Right renal cortex interstitium (tissue), 3 donors: Measurements from ENCODE around the gene DOK1. TPM values are rescaled to one million over a fixed set of nuclear protein-coding genes. Genes with fewer than 3 reads are reported as not detected.
"Not testable (repeated sequence)": the region's sequence is repeated elsewhere in the genome, so short reads cannot be mapped to it uniquely, and the experiment has no call there.

Experiments
- DNase-seq, 3 donors: peaks; one replicate each; pipeline ENCODE4 v3.0.0-alpha.2; 2013; ENCODE audit warnings: low read depth in 3 of 3, low spot score in 2 of 3
- polyA plus RNA-seq, 3 donors: library from polyadenylated mRNA; unstranded; fragments of 120-200 nt; gene quantifications; one replicate each; pipeline ENCODE4 v1.2.1, GENCODE V29; 2013; ENCODE audit not compliant: insufficient read length in 3 of 3

DOK1 gene
- polyA plus RNA-seq, 3 donors = 8.0 to 9.8 (median 8.6) TPM

GRCh38 chr2:74544634-74545033, 9.9 kb upstream of the DOK1 start:
- no peak for DNase-seq

- DNase-seq = no peak
Observed at GRCh38 chr2:74546004-74546403, 8.5 kb upstream of the DOK1 start.

DNA sequence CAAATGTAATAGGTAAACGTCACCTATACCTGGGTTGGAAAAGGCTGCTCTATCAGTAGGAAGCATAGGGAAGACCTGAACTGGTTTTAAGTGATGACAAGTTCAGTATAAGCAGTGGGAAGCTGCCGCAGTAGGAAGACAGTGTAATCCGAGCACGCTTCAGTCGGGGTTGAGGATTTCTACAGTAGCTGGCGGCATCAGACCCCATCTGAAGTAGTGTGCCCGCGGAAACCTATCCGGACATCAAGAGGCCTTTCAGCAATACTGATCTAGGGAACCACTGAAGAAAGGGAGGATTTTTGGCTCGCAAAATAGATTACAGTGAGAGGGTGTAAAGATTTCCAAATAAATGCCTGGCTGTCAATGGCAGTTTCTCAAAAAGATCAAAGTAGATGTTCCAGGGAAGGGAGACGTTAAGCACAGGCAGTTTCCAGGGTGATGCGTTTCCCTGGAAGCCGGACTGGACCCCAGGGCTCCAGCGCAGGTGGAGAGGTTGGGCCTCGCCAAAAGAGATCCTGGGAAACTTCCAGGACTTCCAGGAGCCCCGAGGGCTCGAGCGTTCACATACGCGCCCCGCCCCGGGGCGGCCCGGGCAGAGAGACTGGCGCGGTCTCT, 6.1 kb upstream of the DOK1 start:
- DNase-seq = no peak

DNA sequence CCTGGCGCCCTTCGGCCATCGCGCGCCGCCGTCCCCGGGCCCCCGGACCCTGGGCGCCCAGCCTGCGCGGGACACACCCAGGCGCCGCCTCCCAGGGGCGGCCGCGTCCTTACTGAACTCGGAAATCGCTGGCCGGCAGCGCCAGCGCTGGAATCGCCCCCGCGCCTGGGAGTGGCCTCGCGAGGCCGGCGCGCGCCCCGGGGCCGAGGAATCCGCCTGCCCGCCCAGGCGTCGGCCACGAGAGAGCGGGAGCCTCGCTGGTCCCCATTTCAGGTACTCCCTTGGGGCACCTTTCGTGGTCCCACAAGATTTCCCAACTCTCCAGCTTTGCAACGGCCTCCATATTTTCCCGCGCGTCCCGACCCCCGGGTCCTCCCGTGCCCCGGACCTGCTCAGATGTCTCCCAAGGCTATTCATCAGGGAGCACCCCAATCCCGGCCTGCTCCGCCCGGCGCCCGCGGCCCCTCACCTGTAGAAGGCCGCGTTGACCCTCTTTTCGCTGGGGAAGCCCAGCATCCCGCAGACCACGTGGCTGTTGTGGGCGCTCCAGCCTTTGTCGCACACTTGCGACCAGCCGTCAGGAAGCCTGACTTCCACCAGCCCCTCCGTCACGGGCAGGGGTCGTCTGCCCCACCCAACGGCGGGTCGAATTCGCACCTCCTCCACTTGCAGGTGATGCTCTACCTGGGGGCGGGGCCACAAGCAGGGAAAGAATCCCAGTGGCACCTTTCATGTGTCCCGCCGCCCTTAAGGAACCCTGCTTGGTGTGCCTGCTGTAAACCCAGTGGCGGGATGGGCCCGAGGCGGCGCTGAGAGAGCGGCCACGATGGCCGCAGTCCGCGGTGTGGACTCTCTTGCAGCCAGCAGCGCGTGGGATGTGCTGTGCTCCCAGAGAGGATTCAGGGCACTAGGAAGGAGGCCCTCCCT, 5.4 kb upstream of the DOK1 start:
- no peak for DNase-seq

GRCh38 chr2:74550231-74550630, 4.3 kb upstream of the DOK1 start:
- DNase-seq = no peak

DNA sequence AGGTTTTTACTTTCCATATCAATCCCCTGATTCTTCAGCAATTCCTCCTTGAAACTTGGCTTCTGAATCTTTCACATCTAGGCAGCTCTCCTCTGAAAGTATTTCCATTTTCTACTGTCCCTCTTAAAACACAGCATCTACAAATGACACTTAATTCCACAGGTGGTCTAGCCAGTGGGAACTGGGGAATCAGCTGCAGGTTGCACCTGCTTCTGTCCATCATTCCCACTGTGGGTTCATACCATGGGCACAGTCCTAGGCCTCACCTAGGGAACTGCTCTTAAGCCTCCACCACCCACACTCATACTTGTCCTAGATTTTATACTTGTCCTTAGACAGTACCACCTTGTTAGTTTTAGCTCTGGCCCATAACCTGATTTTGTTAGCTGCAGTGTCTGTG, 3.0 kb upstream of the DOK1 start:
- no peak for DNase-seq

GRCh38 chr2:74551942-74552913, 2.3 kb upstream of the DOK1 start:
- DNase-seq = no peak

GRCh38 chr2:74552914-74553811, 1.4 kb upstream of the DOK1 start:
- no peak for DNase-seq

DNA sequence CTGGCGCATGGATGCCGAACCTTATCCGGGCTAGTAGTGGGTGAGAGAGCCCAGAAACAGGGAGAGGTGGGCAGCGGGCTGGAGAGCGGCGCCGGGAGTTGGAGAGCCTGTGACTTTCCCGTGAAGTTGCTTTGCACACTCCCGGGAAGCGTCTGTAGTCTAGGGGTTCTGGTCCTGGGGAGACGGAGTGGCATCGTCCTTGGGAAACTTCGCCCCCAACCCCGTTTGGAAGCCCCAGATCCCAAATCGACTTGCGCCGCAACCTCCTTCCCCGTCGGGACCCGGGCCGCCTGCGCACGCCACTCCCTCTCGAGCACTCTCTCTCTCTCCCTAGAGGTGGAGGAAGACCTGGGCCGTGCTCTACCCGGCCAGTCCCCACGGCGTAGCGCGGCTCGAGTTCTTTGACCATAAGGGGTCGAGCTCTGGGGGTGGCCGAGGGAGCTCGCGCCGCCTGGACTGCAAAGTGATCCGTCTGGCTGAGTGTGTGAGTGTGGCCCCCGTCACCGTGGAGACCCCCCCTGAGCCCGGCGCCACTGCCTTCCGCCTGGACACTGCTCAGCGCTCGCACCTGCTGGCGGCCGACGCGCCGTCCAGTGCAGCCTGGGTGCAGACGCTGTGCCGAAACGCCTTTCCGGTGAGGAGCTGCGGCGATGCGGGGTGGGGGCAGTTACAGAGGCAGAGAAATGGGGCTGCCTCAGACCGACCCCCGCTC, 456 bp downstream of the DOK1 start:
- DNase-seq = no peak

DNA sequence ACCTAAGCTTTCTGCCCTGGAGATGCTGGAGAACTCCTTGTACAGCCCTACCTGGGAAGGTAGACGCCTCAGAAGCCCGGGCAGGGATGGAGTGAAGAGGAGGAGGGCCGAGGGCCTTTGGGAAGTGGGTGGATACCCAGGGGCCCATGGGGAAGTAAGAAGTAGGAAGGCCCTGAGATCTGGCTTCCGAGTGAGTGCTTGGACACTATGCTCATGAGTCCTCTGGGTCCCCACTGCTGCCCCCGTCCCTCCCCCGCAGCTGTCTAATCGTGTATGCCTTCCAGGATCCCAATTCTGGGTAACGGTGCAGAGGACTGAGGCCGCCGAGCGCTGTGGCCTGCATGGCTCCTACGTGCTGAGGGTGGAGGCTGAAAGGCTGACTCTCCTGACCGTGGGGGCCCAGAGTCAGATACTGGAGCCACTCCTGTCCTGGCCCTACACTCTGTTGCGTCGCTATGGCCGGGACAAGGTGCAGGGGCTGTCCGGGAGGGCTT, 1.1 kb downstream of the DOK1 start:
- DNase-seq = no peak

DNA sequence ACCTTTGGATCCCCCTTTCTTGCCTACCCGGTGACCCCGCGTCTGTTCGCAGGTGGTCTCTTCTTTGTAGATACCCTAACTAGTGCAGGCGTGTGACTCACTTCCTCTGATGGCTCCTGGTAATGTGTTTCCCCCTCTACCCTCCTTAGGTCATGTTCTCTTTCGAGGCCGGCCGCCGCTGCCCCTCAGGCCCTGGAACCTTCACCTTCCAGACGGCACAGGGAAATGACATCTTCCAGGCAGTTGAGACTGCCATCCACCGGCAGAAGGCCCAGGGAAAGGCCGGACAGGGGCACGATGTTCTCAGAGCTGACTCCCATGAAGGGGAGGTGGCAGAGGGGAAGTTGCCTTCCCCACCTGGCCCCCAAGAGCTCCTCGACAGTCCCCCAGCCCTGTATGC, 1.6 kb downstream of the DOK1 start:
- no peak for DNase-seq

DNA sequence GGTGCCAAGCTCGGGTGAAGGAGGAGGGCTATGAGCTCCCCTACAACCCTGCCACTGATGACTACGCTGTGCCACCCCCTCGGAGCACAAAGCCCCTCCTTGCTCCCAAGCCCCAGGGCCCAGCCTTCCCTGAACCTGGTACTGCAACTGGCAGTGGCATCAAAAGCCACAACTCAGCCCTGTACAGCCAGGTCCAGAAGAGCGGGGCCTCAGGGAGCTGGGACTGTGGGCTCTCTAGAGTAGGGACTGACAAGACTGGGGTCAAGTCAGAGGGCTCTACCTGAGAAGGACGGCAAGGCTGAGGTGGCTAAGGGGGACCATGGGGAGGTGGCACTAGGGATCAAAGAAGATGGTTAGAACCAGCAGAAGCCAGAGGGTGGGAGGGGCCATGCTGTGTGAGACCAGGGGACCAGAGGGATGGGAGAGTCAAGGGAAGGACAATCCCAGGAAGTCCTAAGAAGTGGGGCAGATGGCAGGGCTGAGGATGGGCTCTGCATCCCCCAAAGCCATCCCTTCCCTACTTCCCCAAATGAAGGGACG, 2.4 kb downstream of the DOK1 start:
- DNase-seq = no peak

- no peak for DNase-seq
Observed at GRCh38 chr2:74558284-74559230, 4.0 kb downstream of the DOK1 start.

GRCh38 chr2:74559912-74560311, 5.4 kb downstream of the DOK1 start:
- DNase-seq = no peak

DNA sequence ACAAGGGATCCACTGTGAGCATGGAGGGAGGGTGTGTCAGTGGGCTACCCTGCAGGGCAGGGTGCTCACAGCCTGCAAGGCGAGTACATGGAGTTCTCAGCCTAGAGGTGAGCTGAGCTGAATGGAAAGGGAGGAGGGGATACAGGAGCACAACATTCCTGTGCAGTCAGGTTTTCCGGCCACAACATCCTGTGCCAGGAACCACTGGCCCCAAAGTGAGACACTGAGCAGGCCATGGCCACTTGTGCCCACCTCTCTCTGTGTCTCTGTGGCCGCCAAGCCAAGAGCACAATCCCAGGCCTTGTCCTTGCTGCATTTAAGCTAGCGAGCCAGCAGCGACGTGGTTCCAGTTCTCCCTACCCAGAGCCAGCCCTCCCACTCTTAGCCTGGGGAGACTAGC, 6.1 kb downstream of the DOK1 start:
- DNase-seq = no peak

- not testable (repeated sequence) for DNase-seq
Observed at GRCh38 chr2:74561022-74561421, 6.5 kb downstream of the DOK1 start.

DNA sequence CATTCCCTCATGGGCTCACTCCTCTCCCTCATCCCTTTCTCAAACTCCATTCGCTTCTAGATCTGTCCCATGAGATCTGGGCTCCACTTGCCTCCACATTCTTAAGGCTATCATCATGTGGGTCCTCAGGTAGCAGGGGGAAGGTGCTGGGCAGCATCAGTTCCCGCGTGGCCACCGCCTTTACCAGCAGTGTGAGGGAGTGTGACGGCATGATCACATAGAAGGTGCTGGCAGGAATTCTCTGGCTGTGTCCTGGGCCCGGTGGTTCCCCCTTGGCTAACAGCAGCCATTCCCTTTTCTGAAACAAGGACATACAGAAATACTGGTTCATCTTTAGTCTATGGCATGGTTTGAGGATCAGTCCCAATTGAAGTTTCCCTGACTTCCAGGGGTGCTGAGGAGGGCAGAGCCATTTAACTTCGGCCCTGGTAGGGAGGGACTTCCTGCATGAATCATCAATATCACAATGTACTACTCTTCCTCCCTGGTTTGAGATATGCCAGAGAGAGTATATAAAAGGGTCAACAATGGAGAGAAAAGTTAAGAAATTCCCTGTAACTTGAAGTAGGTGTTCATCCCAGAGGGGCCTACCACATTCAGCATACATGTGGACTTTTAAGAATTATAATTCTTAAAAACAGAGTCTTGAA, 7.7 kb downstream of the DOK1 start:
- DNase-seq = no peak
